Subcutaneous preadipocyte (primary cell): ENCODE measurements around the gene GAN. TPM values are rescaled to one million over a fixed set of nuclear protein-coding genes. Genes with fewer than 3 reads are reported as not detected.

Experiments
- total RNA-seq: library from RNA; depleted of rRNA; stranded (reverse); fragments of >200 nt; gene quantifications from 2 replicates; pipeline ENCODE4 v1.2.3, GENCODE V29; 2012

Gene GAN
- 4.0 and 6.1 TPM in 2 replicates for total RNA-seq

DNA sequence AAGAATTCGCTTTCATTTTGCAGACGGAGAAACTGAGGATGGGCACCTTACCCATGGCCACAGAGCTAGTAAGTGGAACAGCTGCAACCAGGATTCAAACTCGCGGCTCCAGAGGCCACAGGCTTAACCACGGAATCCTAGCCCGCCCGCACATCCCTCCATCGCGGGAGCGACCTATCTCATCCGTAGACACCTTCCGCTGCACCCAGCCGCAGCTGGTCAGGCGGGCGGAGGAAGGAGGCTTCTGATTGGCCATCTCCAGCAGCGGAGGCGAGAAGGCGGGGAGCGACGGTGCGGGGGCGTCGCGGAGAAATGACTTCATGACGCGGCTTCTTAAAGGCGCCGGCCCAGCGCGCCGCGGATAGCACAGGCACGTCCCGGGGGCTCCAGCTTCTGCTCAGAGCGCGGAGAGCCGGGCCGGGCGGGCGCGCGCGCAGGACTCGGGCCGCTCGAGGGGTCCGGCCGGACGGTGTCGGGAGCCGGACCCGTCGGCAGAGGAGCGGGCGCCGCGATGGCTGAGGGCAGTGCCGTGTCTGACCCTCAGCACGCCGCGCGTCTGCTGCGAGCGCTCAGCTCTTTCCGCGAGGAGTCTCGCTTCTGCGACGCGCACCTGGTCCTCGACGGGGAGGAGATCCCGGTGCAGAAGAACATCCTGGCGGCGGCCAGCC is at the start of gene GAN:
GAN (plus strand) TSS at position 360 of the 668 bp plus-strand sequence; CDS start at position 512, 152 bp downstream.

Other genes with a start within 250 kb of the GAN start
- gene C16orf46, start 237.7 kb upstream of the GAN start, total RNA-seq, result 0.59 and 1.1 TPM in 2 replicates
- 22.3 and 25.0 TPM in 2 replicates for gene GCSH, start 218.6 kb upstream of the GAN start, total RNA-seq
- not detected in 2 replicates for gene BCO1, start 76.3 kb upstream of the GAN start, total RNA-seq
- 5.9 and 11.3 TPM in 2 replicates for gene CMIP, start 129.8 kb downstream of the GAN start, total RNA-seq